ENCODE results near the gene GRIP1.

GRIP1 gene

DNA sequence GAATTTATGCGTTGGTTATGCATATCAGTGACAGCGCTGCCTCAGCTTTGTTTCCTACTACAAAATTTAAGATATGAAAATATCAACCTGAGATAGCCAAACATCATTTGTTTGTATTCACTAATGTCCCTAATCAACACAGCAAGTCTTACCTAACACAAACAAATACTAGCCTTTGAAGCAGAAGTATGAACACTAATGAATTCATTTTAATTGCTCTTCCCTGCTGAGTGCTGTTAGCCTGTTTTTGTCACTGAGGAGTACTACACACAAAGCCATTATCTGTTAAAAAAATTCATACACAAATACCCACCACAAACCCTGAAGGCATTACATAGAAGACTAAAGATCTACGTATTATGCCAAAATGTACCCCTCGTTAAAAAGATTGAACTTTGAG lies 225.8 kb downstream of the GRIP1 start:
- DNase-seq (ENCODE audit: low read depth), result no peak

DNA sequence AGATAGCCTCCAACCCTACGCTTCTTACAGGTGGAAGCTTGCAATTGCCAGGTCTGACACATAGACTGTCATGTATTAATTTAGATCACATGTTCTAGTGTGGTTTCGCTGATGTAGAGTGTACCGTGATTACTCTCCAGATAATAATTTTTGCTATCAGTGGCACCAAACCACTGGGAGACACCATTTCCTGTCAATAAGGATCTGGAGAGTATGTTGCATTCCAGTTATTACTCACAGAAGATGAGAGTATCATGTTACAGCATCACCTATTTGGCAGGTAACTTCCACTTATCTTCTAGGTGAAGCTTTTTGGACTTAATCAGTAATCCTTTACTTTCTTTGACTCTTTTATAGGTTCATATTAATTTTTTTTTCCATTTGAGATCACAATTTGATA lies 229.3 kb downstream of the GRIP1 start:
- no peak for DNase-seq (ENCODE audit: low read depth)

- no peak for DNase-seq (ENCODE audit: low read depth)
Measured at GRCh38 chr12:66447643-66448042, 231.2 kb downstream of the GRIP1 start.

GRCh38 chr12:66446276-66446675 lies 232.6 kb downstream of the GRIP1 start:
- no peak for DNase-seq (ENCODE audit: low read depth)

DNA sequence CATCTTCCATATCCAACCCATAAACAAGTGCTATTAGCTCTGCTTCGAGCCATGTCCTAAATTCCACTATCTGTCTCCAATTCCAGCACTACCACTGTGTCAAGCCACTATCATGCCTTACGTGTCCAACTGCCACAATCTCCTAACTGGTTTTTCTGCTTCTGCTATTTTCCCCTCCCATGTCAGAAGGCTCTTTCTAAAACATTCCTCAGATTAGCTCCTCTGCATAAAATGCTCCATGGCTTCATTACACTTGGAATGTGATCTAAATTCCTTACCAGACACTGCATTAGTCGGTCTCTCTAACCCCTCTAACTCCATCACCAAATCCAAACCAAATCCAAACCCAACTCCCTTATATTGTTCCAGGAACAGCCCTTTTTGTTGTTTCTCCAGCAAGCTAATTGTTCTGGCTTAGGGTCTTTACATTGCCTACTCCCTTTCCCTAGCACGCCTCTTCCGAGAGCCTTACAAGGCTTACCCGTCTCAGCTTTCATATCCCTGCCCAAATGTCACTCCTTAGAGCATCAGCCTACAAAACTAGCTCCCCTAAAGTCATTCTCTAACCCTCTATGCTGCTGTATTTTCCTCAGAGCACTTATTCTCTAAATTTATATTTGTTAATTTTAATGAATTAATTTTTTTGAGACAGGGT lies 236.8 kb downstream of the GRIP1 start:
- DNase-seq (ENCODE audit: low read depth), result no peak

DNA sequence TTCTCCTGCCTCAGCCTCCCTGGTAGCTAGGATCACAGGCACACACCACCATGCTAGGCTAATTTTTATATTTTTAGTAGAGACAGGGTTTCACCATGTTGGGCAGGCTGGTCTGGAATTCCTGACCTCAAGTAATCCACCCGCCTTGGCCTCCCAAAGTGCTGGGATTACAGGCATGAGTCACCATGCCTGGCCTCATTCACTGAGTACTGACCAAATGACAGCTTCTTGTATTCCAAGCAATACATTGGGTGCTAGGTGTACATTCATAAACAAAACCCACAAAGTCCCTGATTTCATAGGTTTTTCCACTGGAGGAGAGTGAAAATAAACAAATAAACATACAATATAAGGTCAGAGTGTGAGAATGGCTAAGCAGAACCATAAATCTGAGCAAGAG lies 240.3 kb downstream of the GRIP1 start:
- DNase-seq (ENCODE audit: low read depth), result no peak

- no peak for DNase-seq (ENCODE audit: low read depth)
Measured at GRCh38 chr12:66430106-66430505, 248.8 kb downstream of the GRIP1 start.

DNA sequence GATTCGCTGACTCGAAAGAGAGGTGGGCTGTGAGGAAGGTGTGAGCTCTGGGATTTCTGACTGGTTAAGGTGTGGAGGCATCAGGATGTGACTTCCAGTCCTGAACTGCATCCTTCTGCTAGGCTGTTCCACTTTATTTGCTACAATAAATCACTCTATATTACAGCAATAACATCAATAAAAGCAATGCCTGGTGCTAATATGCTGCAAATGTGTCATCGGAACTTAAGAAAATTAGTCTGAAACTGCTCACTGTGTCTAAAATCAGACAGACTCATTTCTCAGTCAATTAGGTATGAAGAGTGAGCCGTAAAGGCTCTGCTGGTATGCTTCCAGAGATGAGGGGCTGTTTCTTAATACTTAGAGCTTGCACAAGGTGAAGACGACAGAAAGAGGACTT lies 250.0 kb downstream of the GRIP1 start:
- no peak for DNase-seq (ENCODE audit: low read depth)

GRCh38 chr12:66428261-66428660 lies 250.6 kb downstream of the GRIP1 start:
- no peak for DNase-seq (ENCODE audit: low read depth)

- no peak for DNase-seq (ENCODE audit: low read depth)
Measured at GRCh38 chr12:66426696-66427095, 252.2 kb downstream of the GRIP1 start.

- DNase-seq (ENCODE audit: low read depth), result no peak
Measured at GRCh38 chr12:66423266-66423665, 255.6 kb downstream of the GRIP1 start.

DNA sequence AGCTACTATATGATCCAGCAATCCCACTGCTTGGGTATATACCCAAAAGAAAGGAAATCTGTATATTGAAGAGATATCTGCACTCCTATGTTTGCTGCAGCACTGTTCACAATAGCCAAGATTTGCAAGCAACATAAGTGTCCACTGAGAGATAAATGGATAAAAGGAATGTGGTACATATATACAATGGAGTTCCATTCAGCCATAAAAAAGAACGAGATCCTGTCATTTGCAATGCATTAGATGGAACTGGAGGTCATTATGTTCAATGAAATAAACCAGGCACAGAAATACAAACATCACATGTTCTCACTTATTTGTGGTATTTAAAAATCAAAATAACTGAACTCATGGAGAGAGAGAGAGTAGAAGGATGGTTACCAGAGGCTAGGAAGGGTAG lies 260.0 kb downstream of the GRIP1 start:
- no peak for DNase-seq (ENCODE audit: low read depth)

DNA sequence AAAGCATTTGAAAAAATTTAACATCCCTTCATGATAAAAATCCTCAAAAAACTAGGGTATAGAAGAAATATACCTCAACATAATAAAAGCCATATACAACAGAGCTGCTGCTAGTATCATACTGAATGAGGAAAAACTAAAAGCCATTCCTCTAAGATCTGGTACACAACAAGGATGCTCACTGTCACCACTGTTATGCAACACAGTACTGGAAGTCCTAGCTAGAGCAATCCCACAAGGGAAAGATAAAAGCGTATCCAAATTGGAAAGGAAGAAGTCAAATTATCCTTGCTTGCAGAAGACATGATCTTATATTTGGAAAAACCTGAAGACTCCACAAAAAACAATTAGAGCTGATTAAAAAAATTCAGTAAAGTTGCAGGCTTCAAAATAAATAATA lies 261.7 kb downstream of the GRIP1 start:
- no peak for DNase-seq (ENCODE audit: low read depth)

DNA sequence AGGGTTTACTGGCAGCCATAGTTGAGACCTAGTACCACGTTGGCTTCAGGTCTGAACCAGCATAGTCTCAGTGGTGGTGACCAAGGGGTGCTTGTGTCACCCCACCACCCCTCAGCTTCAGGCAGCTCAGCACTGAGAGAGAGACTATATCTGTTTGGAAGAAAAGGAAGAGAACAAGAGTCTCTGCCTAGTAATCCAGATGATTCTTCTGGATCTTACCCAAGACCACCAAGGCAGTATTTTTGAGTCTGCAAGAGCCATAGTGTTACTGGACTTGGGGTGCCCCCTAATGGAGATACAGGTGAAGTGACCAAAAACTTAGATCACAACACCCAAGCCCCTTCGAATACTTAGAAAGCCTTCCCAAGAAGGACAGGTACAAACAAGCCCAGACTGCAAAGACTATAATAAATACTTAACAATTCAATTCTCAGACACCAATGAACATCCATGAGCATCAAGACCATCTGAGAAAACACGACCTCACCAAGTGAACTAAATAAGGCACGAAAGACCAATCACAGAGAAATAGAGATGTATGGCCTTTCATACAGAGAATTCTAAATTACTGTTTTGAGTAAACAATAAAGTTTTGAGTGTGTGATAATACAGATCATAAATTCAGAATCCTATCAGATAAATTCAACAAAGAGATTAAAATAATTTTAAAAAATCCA lies 269.5 kb downstream of the GRIP1 start:
- DNase-seq (ENCODE audit: low read depth), result no peak

- no peak for DNase-seq (ENCODE audit: low read depth)
Measured at GRCh38 chr12:66405395-66405794, 273.5 kb downstream of the GRIP1 start.

GRCh38 chr12:66403746-66404145 lies 275.1 kb downstream of the GRIP1 start:
- DNase-seq (ENCODE audit: low read depth), result no peak

GRCh38 chr12:66399911-66400306 lies 279.0 kb downstream of the GRIP1 start:
- no peak for DNase-seq (ENCODE audit: low read depth)

- DNase-seq (ENCODE audit: low read depth), result no peak
Measured at GRCh38 chr12:66398931-66399910, 279.7 kb downstream of the GRIP1 start.

- DNase-seq (ENCODE audit: low read depth), result no peak
Measured at GRCh38 chr12:66397574-66398290, 281.1 kb downstream of the GRIP1 start.

GRCh38 chr12:66393890-66394289 lies 285.0 kb downstream of the GRIP1 start:
- DNase-seq (ENCODE audit: low read depth), result no peak

GRCh38 chr12:66392266-66392915 lies 286.5 kb downstream of the GRIP1 start:
- DNase-seq (ENCODE audit: low read depth), result no peak

DNA sequence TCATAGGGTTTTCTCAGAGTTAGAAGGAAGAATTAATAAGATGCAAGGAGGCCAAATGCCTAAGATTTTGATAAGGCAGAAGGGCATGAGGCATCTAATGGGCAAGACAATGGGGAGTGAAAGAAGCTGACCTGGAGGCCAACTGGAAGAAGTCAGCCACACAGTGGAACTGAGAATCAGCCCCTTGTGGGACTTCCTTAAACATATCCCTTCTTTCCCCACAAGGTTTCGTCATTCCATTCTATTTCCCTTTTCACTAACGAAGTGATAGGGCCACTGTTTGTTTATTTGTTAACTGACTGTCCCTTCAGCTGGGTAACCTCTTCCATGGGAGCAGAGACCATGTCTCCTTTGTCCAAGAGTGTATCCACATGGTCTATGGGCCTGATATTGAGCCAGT lies 290.4 kb downstream of the GRIP1 start:
- DNase-seq (ENCODE audit: low read depth), result no peak

Measured in activated T-helper 1 cell treated with Interleukin-2 at 50 U/mL for 16 hours (primary cell).